EH (cell line): ENCODE measurements around the gene GPR35.
"Not testable (repeated sequence)": the region's sequence is repeated elsewhere in the genome, so short reads cannot be mapped to it uniquely, and the experiment has no call there.

ENCODE experiments used
- DNase-seq: peaks from one replicate; pipeline ENCODE4 v3.0.0-alpha.2; 2015; ENCODE audit warnings: low read depth

GPR35 gene

GRCh38 chr2:240662681-240663080 lies 37.4 kb downstream of the GPR35 start:
- DNase-seq: peak; percentile 8

GRCh38 chr2:240663546-240664190 lies 38.4 kb downstream of the GPR35 start:
- DNase-seq: no peak

- DNase-seq: no peak
Observed at GRCh38 chr2:240664622-240665021, 39.3 kb downstream of the GPR35 start.

- DNase-seq: no peak
Observed at GRCh38 chr2:240670402-240670801, 45.1 kb downstream of the GPR35 start.

GRCh38 chr2:240670950-240671349 lies 45.7 kb downstream of the GPR35 start:
- no peak for DNase-seq

GRCh38 chr2:240672076-240672700 lies 46.9 kb downstream of the GPR35 start:
- DNase-seq: no peak

- no peak for DNase-seq
Observed at GRCh38 chr2:240672701-240673190, 47.5 kb downstream of the GPR35 start.

- DNase-seq: not testable (repeated sequence)
Observed at GRCh38 chr2:240674461-240675184, 49.3 kb downstream of the GPR35 start.

- not testable (repeated sequence) for DNase-seq
Observed at GRCh38 chr2:240675345-240675744, 50.1 kb downstream of the GPR35 start.

GRCh38 chr2:240678043-240678442 lies 52.8 kb downstream of the GPR35 start:
- DNase-seq: not testable (repeated sequence)

GRCh38 chr2:240678909-240679308 lies 53.6 kb downstream of the GPR35 start:
- not testable (repeated sequence) for DNase-seq

- DNase-seq: not testable (repeated sequence)
Observed at GRCh38 chr2:240680185-240680584, 54.9 kb downstream of the GPR35 start.
